SU-DHL-6 (cell line): ENCODE measurements around the gene COMMD7.
"Not testable (repeated sequence)": the region's sequence is repeated elsewhere in the genome, so short reads cannot be mapped to it uniquely, and the experiment has no call there.

Source experiments
- EZH2phosphoT487 ChIP-seq: fragments of 200-600 bp; sonication (generic), shearing (Covaris generic); conservative IDR thresholded peaks from 2 replicates; pipeline ENCODE4 v1.6.1; 2018; ENCODE audit warnings: mild to moderate bottlenecking, antibody characterized with exemption, low read length, moderate library complexity, mixed read lengths
- TF ChIP-seq, protein P1 (sequence below): fragments of 200-600 bp; sonication (generic); IDR thresholded peaks from one replicate; pipeline ENCODE4 v1.5.1; 2017; ENCODE audit warnings: antibody characterized with exemption, mild to moderate bottlenecking, low read length, moderate library complexity; ENCODE audit not compliant: insufficient read depth, poor library complexity, severe bottlenecking

DNA sequence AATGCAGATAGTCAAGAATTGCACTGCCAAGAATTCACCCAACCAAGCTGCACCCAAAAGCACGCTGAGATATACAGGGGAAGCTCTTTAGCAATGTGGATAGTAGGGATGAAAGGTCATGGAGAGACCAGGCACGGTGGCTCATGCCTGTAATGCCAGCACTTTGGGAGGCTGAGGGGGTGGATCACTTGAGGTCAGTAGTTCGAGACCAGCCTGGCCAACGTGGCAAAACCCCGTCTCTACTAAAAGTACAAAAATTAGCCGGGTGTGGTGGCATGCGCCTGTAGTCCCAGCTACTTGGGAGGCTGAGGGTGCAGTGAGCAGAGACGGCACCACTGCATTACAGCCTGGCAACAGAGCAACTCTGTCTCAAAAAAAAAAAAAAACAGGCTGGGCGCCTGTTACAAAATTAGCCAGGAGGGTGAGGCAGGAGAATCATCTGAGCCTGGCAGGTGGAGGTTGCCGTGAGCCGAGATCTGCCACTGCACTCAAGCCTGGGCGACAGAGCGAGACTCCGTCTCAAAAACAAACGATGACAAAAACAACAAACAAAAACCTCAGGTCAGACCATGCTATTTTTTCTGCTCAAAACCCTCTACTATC, 34.1 kb downstream of the COMMD7 start:
- TF ChIP-seq, protein P1, sequence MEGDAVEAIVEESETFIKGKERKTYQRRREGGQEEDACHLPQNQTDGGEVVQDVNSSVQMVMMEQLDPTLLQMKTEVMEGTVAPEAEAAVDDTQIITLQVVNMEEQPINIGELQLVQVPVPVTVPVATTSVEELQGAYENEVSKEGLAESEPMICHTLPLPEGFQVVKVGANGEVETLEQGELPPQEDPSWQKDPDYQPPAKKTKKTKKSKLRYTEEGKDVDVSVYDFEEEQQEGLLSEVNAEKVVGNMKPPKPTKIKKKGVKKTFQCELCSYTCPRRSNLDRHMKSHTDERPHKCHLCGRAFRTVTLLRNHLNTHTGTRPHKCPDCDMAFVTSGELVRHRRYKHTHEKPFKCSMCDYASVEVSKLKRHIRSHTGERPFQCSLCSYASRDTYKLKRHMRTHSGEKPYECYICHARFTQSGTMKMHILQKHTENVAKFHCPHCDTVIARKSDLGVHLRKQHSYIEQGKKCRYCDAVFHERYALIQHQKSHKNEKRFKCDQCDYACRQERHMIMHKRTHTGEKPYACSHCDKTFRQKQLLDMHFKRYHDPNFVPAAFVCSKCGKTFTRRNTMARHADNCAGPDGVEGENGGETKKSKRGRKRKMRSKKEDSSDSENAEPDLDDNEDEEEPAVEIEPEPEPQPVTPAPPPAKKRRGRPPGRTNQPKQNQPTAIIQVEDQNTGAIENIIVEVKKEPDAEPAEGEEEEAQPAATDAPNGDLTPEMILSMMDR = not testable (repeated sequence)
- not testable (repeated sequence) for TF ChIP-seq EZH2phosphoT487
